ENCODE measurements around the gene PERP. TPM values are rescaled to one million over a fixed set of nuclear protein-coding genes. Genes with fewer than 3 reads are reported as not detected.

The PERP gene
- polyA plus RNA-seq, 2 of the 4 experiments (the other 2 are of a cell fraction), result 48.3 to 67.2 TPM

GRCh38 chr6:138115877-138116660, 8.8 kb upstream of the PERP start:
- TF ChIP-seq KDM5A (IDR thresholded peaks at IDR 0.05) (no peak), USF2 (IDR thresholded peaks at IDR 0.05) (no peak), EHF (CRISPR knock-in tag; IDR thresholded peaks at IDR 0.05) (no peak), ESRRA (IDR thresholded peaks at IDR 0.05; ENCODE audit: borderline replicate concordance, low read length) (no peak), HOXB5 (CRISPR knock-in tag; IDR thresholded peaks at IDR 0.05) (no peak), TFCP2L1 (CRISPR knock-in tag; IDR thresholded peaks at IDR 0.05) (no peak), SREBF2 (IDR thresholded peaks at IDR 0.05) (no peak), CTCF (IDR thresholded peaks at IDR 0.05) (peak; percentile 77), SMC3 (IDR thresholded peaks at IDR 0.05) (peak; percentile 73), CEBPB (IDR thresholded peaks at IDR 0.05) (no peak), ZFP36 (IDR thresholded peaks at IDR 0.05; ENCODE audit: borderline replicate concordance, partially characterized antibody) (no peak), RFX5 (IDR thresholded peaks at IDR 0.05) (no peak), HOXB13 (CRISPR knock-in tag; IDR thresholded peaks at IDR 0.05; ENCODE audit: low read depth) (no peak), NPAS2 (CRISPR knock-in tag; IDR thresholded peaks at IDR 0.05; ENCODE audit: borderline replicate concordance) (no peak), NR3C1 (IDR thresholded peaks at IDR 0.05) (no peak), CBX8 (IDR thresholded peaks at IDR 0.05) (no peak), JUN (IDR thresholded peaks at IDR 0.05) (no peak), FOSL2 (IDR thresholded peaks at IDR 0.05) (no peak), FOSL2 (CRISPR knock-in tag; IDR thresholded peaks at IDR 0.05) (no peak), HES2 (IDR thresholded peaks at IDR 0.05) (no peak), JUNB (IDR thresholded peaks at IDR 0.05) (no peak), BHLHE40 (IDR thresholded peaks at IDR 0.05; ENCODE audit: low read depth, low read length) (no peak), RAD21 (conservative IDR thresholded peaks at IDR 0.05 in 1 of 2, IDR thresholded peaks at IDR 0.05 in 1 of 2) (peak; percentile 84 to 87)
- Histone ChIP-seq H3K4me3 (no peak overlapping the region), H3K4me2 (0 out of 3 replicates have a peak overlapping the region, but pooled peaks have one; percentile 1), H3K4me1 (no peaks in the 10 kb centered on the region), H3K9me3 (no peaks in the 10 kb centered on the region), H3K27ac (no peak overlapping the region)
- POLR2A ChIA-PET, result no interaction called here
- 13% methylated on average over 13 of the region's 13 CpGs for WGBS (ENCODE audit: missing lambda C conversion rate)
- FAIRE-seq (no peak), DNase-seq (ENCODE audit: low read depth in 1 of 2, low spot score in 1 of 2) (peak; percentile 40 to 65), ATAC-seq (peak; percentile 90 to 94)
- CTCF ChIA-PET, result interaction anchor here (0.6 to 3.5 kb wide), 34 partner anchors 10 to 1252 kb away, joined by 3 to 44 read pairs (median 5); partner anchors contain the start of genes HEBP2 and REPS1

- 71% methylated on average over 7 of the region's 7 CpGs for WGBS (ENCODE audit: missing lambda C conversion rate)
- H3K27ac ChIP-seq, result no peak overlapping the region
- H3K4me3 ChIP-seq, result no peak overlapping the region
- no peak for ATAC-seq
- no peak for FAIRE-seq
- DNase-seq (ENCODE audit: low read depth in 1 of 2, low spot score in 1 of 2), result no peak
- no peak overlapping the region for H3K4me2 ChIP-seq
- H3K9me3 ChIP-seq, result no peaks in the 10 kb centered on the region
- ChIA-PET POLR2A (no interaction called here), CTCF (interaction anchor here (0.6 to 3.5 kb wide), 25 partner anchors 9 to 1250 kb away, joined by 3 to 44 read pairs (median 6); partner anchors contain the start of genes HEBP2 and PERP)
- H3K4me1 ChIP-seq, result no peaks in the 10 kb centered on the region
- TF ChIP-seq HOXA7 (CRISPR knock-in tag; IDR thresholded peaks at IDR 0.05) (no peak), MYC (IDR thresholded peaks at IDR 0.05; ENCODE audit: borderline replicate concordance, low read length) (no peak), ELK1 (IDR thresholded peaks at IDR 0.05; ENCODE audit: low read depth, low read length) (no peak)
These were observed 8.0 kb upstream of the PERP start for GRCh38 chr6:138115201-138115600.

Data from A549 (cell line).